PC-9 (cell line): ENCODE measurements around the gene RNASET2.

Experiments used
- EZH2 ChIP-seq: fragments of 200-600 bp; sonication (generic); IDR thresholded peaks from 2 replicates; pipeline ENCODE4 v1.8.0; 2017; ENCODE audit warnings: antibody characterized with exemption, low read depth
- TF ChIP-seq, protein P1 (sequence below): fragments of 200-600 bp; sonication (generic); conservative IDR thresholded peaks from 2 replicates; pipeline ENCODE4 v1.6.1; 2017; ENCODE audit warnings: mixed run types, antibody characterized with exemption, mild to moderate bottlenecking, moderate library complexity

DNA sequence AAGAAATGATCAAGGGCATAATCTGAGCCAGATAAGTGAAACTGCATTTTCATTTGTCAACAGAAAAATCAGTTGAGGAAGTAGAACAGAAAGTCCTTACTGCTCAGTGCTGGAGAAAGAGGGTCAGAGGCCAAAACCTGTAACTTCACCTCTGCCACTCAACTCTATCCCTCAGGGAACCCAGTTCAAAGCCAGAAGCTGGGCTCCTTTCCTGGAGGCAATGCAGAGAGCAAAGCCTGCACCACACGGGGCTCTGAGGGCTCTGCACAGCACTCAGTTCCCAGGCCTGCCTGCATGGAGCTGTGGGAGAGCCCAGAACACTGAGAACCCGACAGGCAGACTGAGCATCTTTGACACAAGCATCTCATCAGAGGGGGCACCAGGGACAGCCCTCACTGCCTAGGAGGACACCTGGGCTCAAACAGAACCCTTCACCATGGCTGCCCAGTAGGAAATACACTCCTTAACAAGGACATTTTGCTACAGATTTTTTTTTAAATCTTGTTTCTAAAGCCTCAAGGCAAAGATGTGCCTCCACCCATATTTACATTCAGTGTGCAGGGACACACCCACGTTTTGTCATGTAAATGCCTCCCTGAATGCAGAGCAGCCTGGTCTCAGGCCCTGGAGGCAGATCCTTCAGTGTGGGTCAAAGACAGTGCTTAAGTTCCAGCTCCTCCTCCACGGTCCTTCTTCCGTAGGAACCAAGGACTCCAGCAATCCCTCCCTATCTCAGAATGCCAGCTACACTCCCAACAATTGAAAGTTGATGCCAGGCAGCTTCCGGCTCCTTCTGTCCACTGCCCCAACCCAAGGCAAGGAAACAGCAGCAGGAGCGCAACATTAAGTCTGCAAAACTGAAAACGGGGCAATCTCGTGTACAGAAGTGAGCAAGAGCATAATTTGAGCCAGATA, 6.6 kb downstream of the RNASET2 start:
- TF ChIP-seq, protein P1, sequence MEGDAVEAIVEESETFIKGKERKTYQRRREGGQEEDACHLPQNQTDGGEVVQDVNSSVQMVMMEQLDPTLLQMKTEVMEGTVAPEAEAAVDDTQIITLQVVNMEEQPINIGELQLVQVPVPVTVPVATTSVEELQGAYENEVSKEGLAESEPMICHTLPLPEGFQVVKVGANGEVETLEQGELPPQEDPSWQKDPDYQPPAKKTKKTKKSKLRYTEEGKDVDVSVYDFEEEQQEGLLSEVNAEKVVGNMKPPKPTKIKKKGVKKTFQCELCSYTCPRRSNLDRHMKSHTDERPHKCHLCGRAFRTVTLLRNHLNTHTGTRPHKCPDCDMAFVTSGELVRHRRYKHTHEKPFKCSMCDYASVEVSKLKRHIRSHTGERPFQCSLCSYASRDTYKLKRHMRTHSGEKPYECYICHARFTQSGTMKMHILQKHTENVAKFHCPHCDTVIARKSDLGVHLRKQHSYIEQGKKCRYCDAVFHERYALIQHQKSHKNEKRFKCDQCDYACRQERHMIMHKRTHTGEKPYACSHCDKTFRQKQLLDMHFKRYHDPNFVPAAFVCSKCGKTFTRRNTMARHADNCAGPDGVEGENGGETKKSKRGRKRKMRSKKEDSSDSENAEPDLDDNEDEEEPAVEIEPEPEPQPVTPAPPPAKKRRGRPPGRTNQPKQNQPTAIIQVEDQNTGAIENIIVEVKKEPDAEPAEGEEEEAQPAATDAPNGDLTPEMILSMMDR = no peak
- no peak for TF ChIP-seq EZH2
